ENCODE results near the gene IFT80. TPM values are rescaled to one million over a fixed set of nuclear protein-coding genes. Genes with fewer than 3 reads are reported as not detected.
"Not testable (repeated sequence)": the region's sequence is repeated elsewhere in the genome, so short reads cannot be mapped to it uniquely, and the experiment has no call there.

IFT80 gene
- total RNA-seq, 1 donor from 2014 or later: 81.8 TPM

GRCh38 chr3:160365869-160366522 lies 33.0 kb downstream of the IFT80 start:
- peak; percentile 15 for DNase-seq (ENCODE audit: low read depth)

- not testable (repeated sequence) for DNase-seq (ENCODE audit: low read depth)
Measured at GRCh38 chr3:160362896-160363295, 36.1 kb downstream of the IFT80 start.

- DNase-seq (ENCODE audit: low read depth): no peak
Measured at GRCh38 chr3:160355826-160356225, 43.2 kb downstream of the IFT80 start.

- no peak for DNase-seq (ENCODE audit: low read depth)
Measured at GRCh38 chr3:160346511-160346910, 52.5 kb downstream of the IFT80 start.

- peak; percentile 49 for DNase-seq (ENCODE audit: low read depth)
Measured at GRCh38 chr3:160343132-160343531, 55.9 kb downstream of the IFT80 start.

- DNase-seq (ENCODE audit: low read depth): no peak
Measured at GRCh38 chr3:160340351-160340750, 58.7 kb downstream of the IFT80 start.

GRCh38 chr3:160331127-160331937 lies 67.7 kb downstream of the IFT80 start:
- peak; percentile 91 for DNase-seq (ENCODE audit: low read depth)

- DNase-seq (ENCODE audit: low read depth): no peak
Measured at GRCh38 chr3:160330690-160331089, 68.3 kb downstream of the IFT80 start.

GRCh38 chr3:160330109-160330508 lies 68.9 kb downstream of the IFT80 start:
- DNase-seq (ENCODE audit: low read depth): peak; percentile 46

- not testable (repeated sequence) for DNase-seq (ENCODE audit: low read depth)
Measured at GRCh38 chr3:160326286-160326685, 72.7 kb downstream of the IFT80 start.

GRCh38 chr3:160321821-160322220 lies 77.2 kb downstream of the IFT80 start:
- DNase-seq (ENCODE audit: low read depth): not testable (repeated sequence)

GRCh38 chr3:160319322-160319721 lies 79.7 kb downstream of the IFT80 start:
- no peak for DNase-seq (ENCODE audit: low read depth)

- DNase-seq (ENCODE audit: low read depth): no peak
Measured at GRCh38 chr3:160314995-160315394, 84.0 kb downstream of the IFT80 start.

GRCh38 chr3:160312014-160312624 lies 86.9 kb downstream of the IFT80 start:
- no peak for DNase-seq (ENCODE audit: low read depth)

GRCh38 chr3:160302806-160303205 lies 96.2 kb downstream of the IFT80 start:
- DNase-seq (ENCODE audit: low read depth): no peak

GRCh38 chr3:160296591-160296990 lies 102.4 kb downstream of the IFT80 start:
- peak; percentile 8 for DNase-seq (ENCODE audit: low read depth)

GRCh38 chr3:160291909-160292299 lies 107.1 kb downstream of the IFT80 start:
- no peak for DNase-seq (ENCODE audit: low read depth)

- DNase-seq (ENCODE audit: low read depth): no peak
Measured at GRCh38 chr3:160291290-160291908, 107.6 kb downstream of the IFT80 start.

- no peak for DNase-seq (ENCODE audit: low read depth)
Measured at GRCh38 chr3:160287666-160288065, 111.4 kb downstream of the IFT80 start.

- no peak for DNase-seq (ENCODE audit: low read depth)
Measured at GRCh38 chr3:160286231-160286630, 112.8 kb downstream of the IFT80 start.

GRCh38 chr3:160280836-160281235 lies 118.2 kb downstream of the IFT80 start:
- no peak for DNase-seq (ENCODE audit: low read depth)

GRCh38 chr3:160279657-160280056 lies 119.4 kb downstream of the IFT80 start:
- no peak for DNase-seq (ENCODE audit: low read depth)

Data from renal cortical epithelial cell (primary cell).